H1 (cell line): ENCODE data around the gene ZCWPW2.

Experiments used
- EP300 ChIP-seq, 2 experiments: IDR thresholded peaks; 1 replicate in 1 of 2; 2 replicates in 1 of 2; pipeline ENCODE4 v1.6.1; 2011 to 2012; ENCODE audit warnings: low read depth in 2 of 2, low read length in 2 of 2, mild to moderate bottlenecking in 2 of 2, borderline replicate concordance in 1 of 2, inconsistent platforms in 1 of 2, moderate library complexity in 1 of 2
- EZH2 ChIP-seq: fragments of 200-600 bp; sonication (generic); IDR thresholded peaks from 2 replicates; pipeline ENCODE4 v1.7.1; 2012; ENCODE audit warnings: low read depth, mild to moderate bottlenecking, moderate library complexity, low read length, inconsistent platforms; ENCODE audit not compliant: severe bottlenecking
- GTF2F1 ChIP-seq: IDR thresholded peaks from 2 replicates; pipeline ENCODE4 v1.6.1; 2012; ENCODE audit warnings: low read depth, low read length, improper control_type of control experiment, borderline replicate concordance

DNA sequence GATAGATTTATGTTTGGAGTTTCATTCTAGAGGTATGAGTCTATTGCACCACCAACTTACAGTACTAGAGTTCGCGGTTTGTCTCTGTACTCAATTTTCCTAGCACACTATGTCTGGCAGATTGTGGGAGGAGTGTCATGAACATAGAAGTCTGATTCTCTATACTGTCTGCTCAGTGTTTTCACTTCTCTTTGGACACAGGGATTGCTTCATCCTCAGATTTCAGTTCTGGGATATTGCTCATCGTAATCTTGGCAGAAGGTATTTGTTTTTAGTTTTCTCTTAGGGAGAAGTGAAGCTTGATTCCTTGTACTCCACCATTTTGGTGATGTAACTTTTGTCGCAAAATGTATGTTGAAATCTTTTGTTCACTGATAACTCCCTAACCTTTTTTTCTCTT is 27.9 kb downstream of the ZCWPW2 start:
- TF ChIP-seq GTF2F1 (no peak), EP300 (IDR thresholded peaks at IDR 0.05; ENCODE audit: borderline replicate concordance in 1 of 2, low read depth in 2 of 2, low read length in 2 of 2) (no peak), EZH2 (no peak)
